KMS-11 (cell line): ENCODE measurements around the gene SORD.

Source experiments
- H2AFZ ChIP-seq: fragments of 200-600 bp; sonication (generic); 2 replicates; pipeline ENCODE4 v1.6.1; 2016; ENCODE audit warnings: antibody characterized with exemption, mixed run types, low read depth
- H3K27ac ChIP-seq: fragments of 200-600 bp; sonication (generic); 2 replicates; pipeline ENCODE4 v1.6.1; 2016; ENCODE audit warnings: mild to moderate bottlenecking, mixed run types
- H3K27me3 ChIP-seq: fragments of 200-600 bp; sonication (generic); 2 replicates; pipeline ENCODE4 v1.6.1; 2017; ENCODE audit warnings: mild to moderate bottlenecking, low read depth, mixed run types, moderate library complexity; ENCODE audit not compliant: insufficient read depth
- H3K36me3 ChIP-seq: fragments of 200-600 bp; sonication (generic); 2 replicates; pipeline ENCODE4 v1.6.1; 2017; ENCODE audit warnings: mild to moderate bottlenecking, mixed run types; ENCODE audit not compliant: insufficient read depth
- H3K4me1 ChIP-seq: fragments of 200-600 bp; sonication (generic); 2 replicates; pipeline ENCODE4 v1.6.1; 2016; ENCODE audit warnings: mild to moderate bottlenecking, low read depth, mixed run types; ENCODE audit not compliant: poor library complexity, severe bottlenecking
- H3K4me2 ChIP-seq: fragments of 200-600 bp; sonication (generic); 2 replicates; pipeline ENCODE4 v1.7.0; 2016; ENCODE audit warnings: mild to moderate bottlenecking, mixed run types
- H3K4me3 ChIP-seq: fragments of 200-600 bp; sonication (generic); IDR thresholded peaks from 2 replicates; pipeline ENCODE4 v1.6.1; 2017; ENCODE audit warnings: low read depth, low read length, mixed read lengths; ENCODE audit not compliant: insufficient read depth
- H3K79me2 ChIP-seq: fragments of 200-600 bp; sonication (generic); 2 replicates; pipeline ENCODE4 v1.6.1; 2016; ENCODE audit warnings: low read depth, mixed run types; ENCODE audit not compliant: insufficient read depth
- H3K9ac ChIP-seq: fragments of 200-600 bp; sonication (generic); 2 replicates; pipeline ENCODE4 v1.6.1; 2016; ENCODE audit warnings: mild to moderate bottlenecking, mixed run types
- H4K20me1 ChIP-seq: fragments of 200-600 bp; sonication (generic); 2 replicates; pipeline ENCODE4 v1.6.1; 2016; ENCODE audit warnings: mild to moderate bottlenecking, mixed run types; ENCODE audit not compliant: insufficient read depth
- TF ChIP-seq, protein P1 (sequence below): fragments of 200-600 bp; sonication (generic); conservative IDR thresholded peaks from 2 replicates; pipeline ENCODE4 v1.6.1; 2017; ENCODE audit warnings: low read depth, mild to moderate bottlenecking, antibody characterized with exemption, low read length, moderate library complexity, mixed read lengths

SORD gene

DNA sequence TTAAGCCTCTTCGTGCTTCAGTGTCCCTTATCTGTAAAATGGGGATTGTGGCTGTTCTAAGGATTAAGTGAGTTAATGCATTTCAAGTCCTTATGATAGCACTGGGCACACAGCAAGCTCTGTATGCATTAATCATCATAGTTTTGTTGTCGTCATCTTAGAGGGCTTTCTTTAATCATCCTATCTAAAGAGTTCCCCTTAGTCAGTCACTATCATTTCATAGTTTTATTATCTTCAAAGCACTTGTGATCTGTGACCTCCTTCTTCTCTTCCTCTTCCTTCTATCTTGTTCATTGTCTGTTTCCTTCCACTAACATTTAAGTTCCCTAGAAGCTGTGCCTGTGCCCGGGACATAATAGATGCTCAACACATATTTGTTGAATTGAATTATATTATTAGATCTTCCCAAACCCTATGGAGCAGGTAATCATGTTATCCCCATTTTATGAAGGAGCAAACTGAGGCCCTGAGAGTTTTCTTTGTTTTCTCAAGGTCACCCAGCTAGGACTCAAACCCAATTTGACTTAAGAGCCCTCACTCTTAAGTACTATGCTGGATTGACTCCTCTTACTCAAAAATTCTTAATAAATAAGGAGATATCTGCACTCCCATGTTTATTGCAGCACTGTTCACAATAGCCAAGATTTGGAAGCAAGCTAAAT is 66.8 kb downstream of the SORD start:
- TF ChIP-seq, protein P1, sequence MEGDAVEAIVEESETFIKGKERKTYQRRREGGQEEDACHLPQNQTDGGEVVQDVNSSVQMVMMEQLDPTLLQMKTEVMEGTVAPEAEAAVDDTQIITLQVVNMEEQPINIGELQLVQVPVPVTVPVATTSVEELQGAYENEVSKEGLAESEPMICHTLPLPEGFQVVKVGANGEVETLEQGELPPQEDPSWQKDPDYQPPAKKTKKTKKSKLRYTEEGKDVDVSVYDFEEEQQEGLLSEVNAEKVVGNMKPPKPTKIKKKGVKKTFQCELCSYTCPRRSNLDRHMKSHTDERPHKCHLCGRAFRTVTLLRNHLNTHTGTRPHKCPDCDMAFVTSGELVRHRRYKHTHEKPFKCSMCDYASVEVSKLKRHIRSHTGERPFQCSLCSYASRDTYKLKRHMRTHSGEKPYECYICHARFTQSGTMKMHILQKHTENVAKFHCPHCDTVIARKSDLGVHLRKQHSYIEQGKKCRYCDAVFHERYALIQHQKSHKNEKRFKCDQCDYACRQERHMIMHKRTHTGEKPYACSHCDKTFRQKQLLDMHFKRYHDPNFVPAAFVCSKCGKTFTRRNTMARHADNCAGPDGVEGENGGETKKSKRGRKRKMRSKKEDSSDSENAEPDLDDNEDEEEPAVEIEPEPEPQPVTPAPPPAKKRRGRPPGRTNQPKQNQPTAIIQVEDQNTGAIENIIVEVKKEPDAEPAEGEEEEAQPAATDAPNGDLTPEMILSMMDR, result no peak
- no peak overlapping the region for H2AFZ ChIP-seq
- H3K36me3 ChIP-seq, result no peaks in the 10 kb centered on the region
- no peak overlapping the region for H3K4me2 ChIP-seq
- no peaks in the 10 kb centered on the region for H4K20me1 ChIP-seq
- H3K4me3 ChIP-seq, result no peak overlapping the region
- no peaks in the 10 kb centered on the region for H3K27me3 ChIP-seq
- H3K27ac ChIP-seq, result no peak overlapping the region
- H3K4me1 ChIP-seq, result no peaks in the 10 kb centered on the region
- no peak overlapping the region for H3K9ac ChIP-seq
- no peaks in the 10 kb centered on the region for H3K79me2 ChIP-seq

DNA sequence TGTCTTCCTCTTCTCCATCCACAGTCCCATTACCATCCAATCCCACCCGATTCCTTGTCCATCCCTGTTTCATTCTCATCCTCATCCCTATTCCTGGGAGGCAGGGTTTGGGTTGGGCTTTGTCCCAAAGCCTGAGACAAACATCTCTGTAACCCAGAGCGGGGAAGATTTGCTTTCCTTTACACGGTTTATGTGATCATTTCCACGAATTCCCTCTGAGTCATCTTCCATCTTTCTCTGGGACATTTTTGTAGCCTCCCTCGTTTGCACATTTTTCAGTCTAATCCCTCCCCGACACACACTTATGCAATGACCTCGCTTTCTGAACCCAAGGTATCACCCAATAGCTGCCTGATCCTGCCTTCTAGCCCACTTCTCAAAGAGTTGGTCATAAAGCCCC is 68.2 kb downstream of the SORD start:
- Histone ChIP-seq H3K27me3 (no peaks in the 10 kb centered on the region), H3K4me2 (no peak overlapping the region), H3K4me3 (no peak overlapping the region), H2AFZ (no peak overlapping the region), H3K36me3 (no peaks in the 10 kb centered on the region), H3K79me2 (no peaks in the 10 kb centered on the region), H3K9ac (no peak overlapping the region), H3K27ac (no peak overlapping the region), H3K4me1 (no peaks in the 10 kb centered on the region), H4K20me1 (no peaks in the 10 kb centered on the region)
- TF ChIP-seq, protein P1, result no peak

DNA sequence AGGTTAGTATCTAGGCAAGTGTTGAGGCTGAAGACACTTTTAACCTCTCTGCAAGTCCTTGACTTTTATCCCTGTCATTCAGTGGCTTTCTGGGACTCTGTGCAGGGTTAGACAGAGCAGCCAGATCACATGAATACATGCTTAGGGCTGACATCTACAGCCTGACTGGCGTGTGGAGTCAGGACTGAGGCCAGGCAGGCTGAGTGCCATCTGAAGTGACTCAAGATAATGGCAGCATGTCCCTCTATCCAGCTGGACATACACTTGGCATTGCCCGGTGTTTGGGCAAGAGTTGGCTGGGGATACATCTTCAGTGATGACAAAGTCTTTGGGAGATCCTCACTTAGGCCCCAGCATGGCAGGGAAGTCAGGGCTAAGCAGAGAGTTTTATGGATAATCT is 68.6 kb downstream of the SORD start:
- no peak overlapping the region for H3K4me2 ChIP-seq
- H3K79me2 ChIP-seq, result no peaks in the 10 kb centered on the region
- H4K20me1 ChIP-seq, result no peaks in the 10 kb centered on the region
- H3K27me3 ChIP-seq, result no peaks in the 10 kb centered on the region
- TF ChIP-seq, protein P1, result no peak
- no peak overlapping the region for H3K4me3 ChIP-seq
- no peak overlapping the region for H3K9ac ChIP-seq
- no peak overlapping the region for H3K27ac ChIP-seq
- H2AFZ ChIP-seq, result no peak overlapping the region
- no peaks in the 10 kb centered on the region for H3K4me1 ChIP-seq
- H3K36me3 ChIP-seq, result no peaks in the 10 kb centered on the region

DNA sequence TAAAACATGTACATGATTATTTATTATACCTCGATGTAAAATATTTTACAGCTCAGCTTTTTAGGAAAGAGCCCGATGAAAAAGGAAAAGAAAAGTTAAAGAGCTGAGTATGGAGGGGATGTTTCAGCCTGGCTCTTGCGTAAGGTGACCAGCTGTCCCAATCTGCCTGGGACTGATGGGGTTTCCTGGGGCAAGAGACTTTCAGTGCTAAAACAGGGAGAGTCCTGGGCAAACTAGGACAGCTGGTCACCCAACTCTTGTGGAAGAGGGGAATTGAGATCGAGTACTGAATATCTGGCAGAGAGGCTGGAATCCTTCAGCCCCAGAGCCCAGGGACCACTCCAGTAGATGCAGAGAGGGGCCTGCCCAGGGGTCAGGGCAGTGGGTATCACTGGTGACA is 70.0 kb downstream of the SORD start:
- no peak overlapping the region for H2AFZ ChIP-seq
- no peaks in the 10 kb centered on the region for H3K4me1 ChIP-seq
- TF ChIP-seq, protein P1, result no peak
- H3K36me3 ChIP-seq, result no peaks in the 10 kb centered on the region
- no peak overlapping the region for H3K4me2 ChIP-seq
- no peaks in the 10 kb centered on the region for H3K27me3 ChIP-seq
- no peak overlapping the region for H3K4me3 ChIP-seq
- no peak overlapping the region for H3K9ac ChIP-seq
- H3K27ac ChIP-seq, result no peak overlapping the region
- H3K79me2 ChIP-seq, result no peaks in the 10 kb centered on the region
- H4K20me1 ChIP-seq, result no peaks in the 10 kb centered on the region
